SK-N-SH (cell line): ENCODE data around the gene TMOD2. TPM values are rescaled to one million over a fixed set of nuclear protein-coding genes. Genes with fewer than 3 reads are reported as not detected.

Experiments
- CTCF ChIA-PET: fragments of 300-600, 350-600 bp; formaldehyde crosslinking; extraction: SDS; loops from one replicate; lab custom pipeline; 2021; lab: Yijun Ruan, JAX
- POLR2A ChIA-PET: fragments of 350-600 bp; sonication (Branson Sonifier 250); formaldehyde crosslinking; extraction: SDS; loops from one replicate; lab custom pipeline; 2020; ENCODE audit warnings: antibody characterized with exemption, inconsistent platforms; lab: Yijun Ruan, JAX
- DNase-seq: peaks from one replicate; pipeline ENCODE4 v3.0.0; 2012
- H2AFZ ChIP-seq: fragments of 200-600 bp; sonication (generic); 2 replicates; pipeline ENCODE4 v1.8.1; 2016; ENCODE audit warnings: antibody characterized with exemption, mild to moderate bottlenecking, low read depth
- H3F3A ChIP-seq: fragments of 200-600 bp; sonication (generic); replicated peaks from 2 replicates; pipeline ENCODE3; 2016; ENCODE audit warnings: antibody characterized with exemption, mild to moderate bottlenecking; ENCODE audit not compliant: insufficient read depth
- H3K27ac ChIP-seq, 2 experiments: fragments of 200-500 bp in 1 of 2; fragments of 200-600 bp in 1 of 2; sonication (Bioruptor generic) in 1 of 2; sonication (generic), shearing (Covaris generic) in 1 of 2; 2 replicates each; pipeline versions ENCODE4 v1.5.1 to v1.6.1; 2014 to 2016; ENCODE audit warnings: low read depth in 2 of 2, inconsistent platforms in 1 of 2, low read length in 1 of 2, mild to moderate bottlenecking in 1 of 2, mixed read lengths in 1 of 2
- H3K27me3 ChIP-seq: fragments of 200-600 bp; sonication (generic), shearing (Covaris generic); 2 replicates; pipeline ENCODE4 v1.6.1; 2016; ENCODE audit warnings: mixed run types; ENCODE audit not compliant: insufficient read depth
- H3K36me3 ChIP-seq, 2 experiments: fragments of 200-500 bp in 1 of 2; fragments of 200-600 bp in 1 of 2; sonication (Bioruptor generic) in 1 of 2; sonication (generic) in 1 of 2; replicated peaks in 1 of 2; 2 replicates each; pipeline versions ENCODE3 to v1.5.1; 2014 to 2016; ENCODE audit warnings: low read length in 1 of 2, mild to moderate bottlenecking in 1 of 2; ENCODE audit not compliant: insufficient read depth in 2 of 2, control insufficient read depth in 1 of 2
- H3K4me1 ChIP-seq, 2 experiments: fragments of 200-500 bp in 1 of 2; fragments of 200-600 bp in 1 of 2; sonication (Bioruptor generic) in 1 of 2; sonication (generic), shearing (Covaris generic) in 1 of 2; 2 replicates each; pipeline versions ENCODE4 v1.5.1 to v1.6.1; 2014 to 2016; ENCODE audit warnings: low read depth in 1 of 2, low read length in 1 of 2, mixed run types in 1 of 2; ENCODE audit not compliant: insufficient read depth in 2 of 2, control insufficient read depth in 1 of 2
- H3K4me2 ChIP-seq: fragments of 200-600 bp; sonication (generic), shearing (Covaris generic); 2 replicates; pipeline ENCODE4 v1.6.1; 2017; ENCODE audit warnings: mixed run types
- H3K4me3 ChIP-seq, 2 experiments: fragments of 200-500 bp in 1 of 2; fragments of 200-600 bp in 1 of 2; sonication (Bioruptor generic) in 1 of 2; sonication (generic), shearing (Covaris generic) in 1 of 2; 2 replicates each; pipeline versions ENCODE4 v1.5.1 to v1.8.1; 2014 to 2016; ENCODE audit warnings: low read depth in 2 of 2, inconsistent platforms in 1 of 2, low read length in 1 of 2, mild to moderate bottlenecking in 1 of 2, mixed read lengths in 1 of 2, moderate library complexity in 1 of 2
- H3K79me2 ChIP-seq: fragments of 200-600 bp; sonication (generic); 2 replicates; pipeline ENCODE4 v1.8.1; 2017; ENCODE audit warnings: mild to moderate bottlenecking; ENCODE audit not compliant: insufficient read depth
- H3K9ac ChIP-seq: fragments of 200-600 bp; sonication (generic); 2 replicates; pipeline ENCODE4 v1.6.1; 2017; ENCODE audit warnings: mixed run types
- H3K9me2 ChIP-seq: fragments of 200-600 bp; sonication (generic); 2 replicates; pipeline ENCODE4 v1.6.1; 2017; ENCODE audit warnings: mixed run types
- H3K9me3 ChIP-seq: fragments of 200-600 bp; sonication (generic); 2 replicates; pipeline ENCODE4 v1.6.1; 2017; ENCODE audit warnings: mixed run types, mild to moderate bottlenecking, moderate library complexity
- H4K20me1 ChIP-seq: fragments of 200-600 bp; sonication (generic); 2 replicates; pipeline ENCODE4 v1.6.1; 2017; ENCODE audit warnings: mild to moderate bottlenecking, mixed run types; ENCODE audit not compliant: insufficient read depth
- EP300 ChIP-seq, 2 experiments: IDR thresholded peaks; 2 replicates each; pipeline versions ENCODE4 v1.4.0 to v1.6.1; 2012; ENCODE audit warnings: borderline replicate concordance in 1 of 2, low read depth in 1 of 2, low read length in 1 of 2
- EZH2phosphoT487 ChIP-seq: fragments of 200-600 bp; sonication (generic); IDR thresholded peaks from 2 replicates; pipeline ENCODE4 v1.6.1; 2017; ENCODE audit warnings: low read depth, mixed run types, mild to moderate bottlenecking, antibody characterized with exemption, moderate library complexity, borderline replicate concordance
- FOXJ3 ChIP-seq: sonication (generic); formaldehyde crosslinking; IDR thresholded peaks from 2 replicates; pipeline ENCODE4 v1.5.1; 2020; ENCODE audit warnings: mild to moderate bottlenecking, missing genetic modification reagents
- NFIC ChIP-seq: IDR thresholded peaks from 2 replicates; pipeline ENCODE4 v1.4.0; 2012; ENCODE audit warnings: borderline replicate concordance
- RAD21 ChIP-seq: IDR thresholded peaks from 2 replicates; pipeline ENCODE4 v1.6.1; 2012; ENCODE audit warnings: mild to moderate bottlenecking, low read length
- RCOR1 ChIP-seq: fragments of 150-350 bp; IDR thresholded peaks from 2 replicates; pipeline ENCODE4 v1.6.1; 2017; ENCODE audit warnings: antibody characterized with exemption, low read length
- TEAD4 ChIP-seq: IDR thresholded peaks from 2 replicates; pipeline ENCODE4 v1.4.0; 2012; ENCODE audit warnings: mild to moderate bottlenecking, borderline replicate concordance; ENCODE audit not compliant: insufficient read depth
- WGBS: methylation state at CpG from one replicate; pipeline ENCODE4 v1.1.6; 2017; ENCODE audit warnings: low lambda C conversion rate; 5-methylcytosine and 5-hydroxymethylcytosine counted together
- polyA plus RNA-seq, 3 experiments: library from polyadenylated mRNA; depleted of rRNA; stranded (reverse); fragments of >200 nt; gene quantifications; 2 replicates each; pipeline ENCODE4 v1.2.3, GENCODE V29; 2012
- TF ChIP-seq, protein P1 (sequence below): IDR thresholded peaks from 2 replicates; pipeline ENCODE4 v1.4.0; 2012; ENCODE audit warnings: low read depth, borderline replicate concordance
- TF ChIP-seq, protein P2 (sequence below): IDR thresholded peaks from 2 replicates; pipeline ENCODE4 v1.4.0; 2012; ENCODE audit warnings: low read depth, borderline replicate concordance
- TF ChIP-seq, protein P3 (sequence below): fragments of 150-350 bp; IDR thresholded peaks from 2 replicates; pipeline ENCODE4 v1.6.1; 2016; ENCODE audit warnings: mild to moderate bottlenecking, low read depth, low read length
- TF ChIP-seq, protein P4 (sequence below): IDR thresholded peaks from 2 replicates; pipeline ENCODE4; 2012

TMOD2 gene
- polyA plus RNA-seq, 1 of the 3 experiments (the other 2 are of a cell fraction), result 2.7 TPM

- POLR2A ChIA-PET, result no interaction called here
- TF ChIP-seq RAD21 (no peak), EP300 (IDR thresholded peaks at IDR 0.05; ENCODE audit: borderline replicate concordance in 1 of 2, low read depth in 1 of 2, low read length in 1 of 2) (no peak), TEAD4 (no peak), FOXJ3 (CRISPR knock-in tag) (no peak), RCOR1 (no peak), EZH2phosphoT487 (no peak), NFIC (no peak)
- TF ChIP-seq, protein P1, sequence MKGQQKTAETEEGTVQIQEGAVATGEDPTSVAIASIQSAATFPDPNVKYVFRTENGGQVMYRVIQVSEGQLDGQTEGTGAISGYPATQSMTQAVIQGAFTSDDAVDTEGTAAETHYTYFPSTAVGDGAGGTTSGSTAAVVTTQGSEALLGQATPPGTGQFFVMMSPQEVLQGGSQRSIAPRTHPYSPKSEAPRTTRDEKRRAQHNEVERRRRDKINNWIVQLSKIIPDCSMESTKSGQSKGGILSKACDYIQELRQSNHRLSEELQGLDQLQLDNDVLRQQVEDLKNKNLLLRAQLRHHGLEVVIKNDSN, result no peak
- TF ChIP-seq, protein P2, sequence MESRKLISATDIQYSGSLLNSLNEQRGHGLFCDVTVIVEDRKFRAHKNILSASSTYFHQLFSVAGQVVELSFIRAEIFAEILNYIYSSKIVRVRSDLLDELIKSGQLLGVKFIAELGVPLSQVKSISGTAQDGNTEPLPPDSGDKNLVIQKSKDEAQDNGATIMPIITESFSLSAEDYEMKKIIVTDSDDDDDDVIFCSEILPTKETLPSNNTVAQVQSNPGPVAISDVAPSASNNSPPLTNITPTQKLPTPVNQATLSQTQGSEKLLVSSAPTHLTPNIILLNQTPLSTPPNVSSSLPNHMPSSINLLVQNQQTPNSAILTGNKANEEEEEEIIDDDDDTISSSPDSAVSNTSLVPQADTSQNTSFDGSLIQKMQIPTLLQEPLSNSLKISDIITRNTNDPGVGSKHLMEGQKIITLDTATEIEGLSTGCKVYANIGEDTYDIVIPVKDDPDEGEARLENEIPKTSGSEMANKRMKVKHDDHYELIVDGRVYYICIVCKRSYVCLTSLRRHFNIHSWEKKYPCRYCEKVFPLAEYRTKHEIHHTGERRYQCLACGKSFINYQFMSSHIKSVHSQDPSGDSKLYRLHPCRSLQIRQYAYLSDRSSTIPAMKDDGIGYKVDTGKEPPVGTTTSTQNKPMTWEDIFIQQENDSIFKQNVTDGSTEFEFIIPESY, result no peak
- TF ChIP-seq, protein P3, sequence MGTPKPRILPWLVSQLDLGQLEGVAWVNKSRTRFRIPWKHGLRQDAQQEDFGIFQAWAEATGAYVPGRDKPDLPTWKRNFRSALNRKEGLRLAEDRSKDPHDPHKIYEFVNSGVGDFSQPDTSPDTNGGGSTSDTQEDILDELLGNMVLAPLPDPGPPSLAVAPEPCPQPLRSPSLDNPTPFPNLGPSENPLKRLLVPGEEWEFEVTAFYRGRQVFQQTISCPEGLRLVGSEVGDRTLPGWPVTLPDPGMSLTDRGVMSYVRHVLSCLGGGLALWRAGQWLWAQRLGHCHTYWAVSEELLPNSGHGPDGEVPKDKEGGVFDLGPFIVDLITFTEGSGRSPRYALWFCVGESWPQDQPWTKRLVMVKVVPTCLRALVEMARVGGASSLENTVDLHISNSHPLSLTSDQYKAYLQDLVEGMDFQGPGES, result no peak
- TF ChIP-seq, protein P4, sequence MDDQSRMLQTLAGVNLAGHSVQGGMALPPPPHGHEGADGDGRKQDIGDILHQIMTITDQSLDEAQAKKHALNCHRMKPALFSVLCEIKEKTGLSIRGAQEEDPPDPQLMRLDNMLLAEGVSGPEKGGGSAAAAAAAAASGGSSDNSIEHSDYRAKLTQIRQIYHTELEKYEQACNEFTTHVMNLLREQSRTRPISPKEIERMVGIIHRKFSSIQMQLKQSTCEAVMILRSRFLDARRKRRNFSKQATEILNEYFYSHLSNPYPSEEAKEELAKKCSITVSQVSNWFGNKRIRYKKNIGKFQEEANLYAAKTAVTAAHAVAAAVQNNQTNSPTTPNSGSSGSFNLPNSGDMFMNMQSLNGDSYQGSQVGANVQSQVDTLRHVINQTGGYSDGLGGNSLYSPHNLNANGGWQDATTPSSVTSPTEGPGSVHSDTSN, result no peak
- 84% methylated on average over 4 of the region's 4 CpGs for WGBS
Observed at GRCh38 chr15:51755790-51756189, 4.4 kb downstream of the TMOD2 start.

More at GRCh38 chr15:51755790-51756189, 4.4 kb downstream of the TMOD2 start:
- Histone ChIP-seq H3K79me2 (peaks cover 27% of the 10 kb centered on the region; the same call in 1 of the 2 replicates), H3K9me2 (no peaks in the 10 kb centered on the region), H3K4me1 (peaks cover 15 to 23% of the 10 kb centered on the region in 2 experiments), H3F3A (peaks cover 21% of the 10 kb centered on the region), H2AFZ (no peak overlapping the region), H3K4me3 (no peak overlapping the region), H4K20me1 (peaks cover 5% of the 10 kb centered on the region; the same call in 1 of the 2 replicates), H3K27me3 (no peaks in the 10 kb centered on the region), H3K4me2 (no peak overlapping the region), H3K27ac (no peak overlapping the region), H3K9ac (no peak overlapping the region), H3K9me3 (no peaks in the 10 kb centered on the region), H3K36me3 (no peaks in the 10 kb centered on the region)
- DNase-seq, result no peak
- CTCF ChIA-PET, result interaction anchor here (1.7 to 5.4 kb wide), 3 partner anchors 12 to 20 kb away, joined by 5 to 51 read pairs (median 17); partner anchors contain the start of gene LYSMD2
